ENCODE measurements around the gene RAD51B. TPM values are rescaled to one million over a fixed set of nuclear protein-coding genes. Genes with fewer than 3 reads are reported as not detected.

Gene RAD51B
- total and polyA plus RNA-seq, 4 experiments from 2014 or later, result 22.0 to 35.7 (median 31.4) TPM

- H3K4me3 Mint-ChIP-seq, result no peak overlapping the region
- H3K36me3 Mint-ChIP-seq, result peaks cover 3 to 9% of the 10 kb centered on the region in 2 donors
- intact Hi-C loops (cut with micrococcal nuclease), result no loop called here
- ChIA-PET CTCF (ENCODE audit: partially characterized antibody) (interaction anchor here (0.6 to 1.4 kb wide), 3 partner anchors 10 to 1597 kb away, joined by 3 to 5 read pairs (median 4); no protein-coding TSS in a partner anchor), POLR2A (ENCODE audit: partially characterized antibody) (no interaction called here)
- Histone ChIP-seq H3K4me1 (ENCODE audit: insufficient read depth, low read length) (no peaks in the 10 kb centered on the region), H3K9me3 (ENCODE audit: control insufficient read depth in 1 of 2, low read length in 2 of 2) (no peaks in the 10 kb centered on the region), H3K36me3 (ENCODE audit: insufficient read depth, low read length) (no peaks in the 10 kb centered on the region), H3K27me3 (ENCODE audit: insufficient read depth, low read length) (no peaks in the 10 kb centered on the region), H3K4me3 (ENCODE audit: low read length in 2 of 2) (no peak overlapping the region), H3K27ac (ENCODE audit: low read depth, low read length) (no peak overlapping the region)
- no peak overlapping the region for H3K27ac Mint-ChIP-seq
- no peaks in the 10 kb centered on the region for H3K4me1 Mint-ChIP-seq
- H3K9me3 Mint-ChIP-seq, result peaks cover 0 to 11% (median 5%) of the 10 kb centered on the region in 8 donors
- no peak for DNase-seq
- H3K27me3 Mint-ChIP-seq, result no peaks in the 10 kb centered on the region
These were observed 305.6 kb downstream of the RAD51B start for GRCh38 chr14:68124979-68125731.

GRCh38 chr14:68127166-68127565 lies 307.6 kb downstream of the RAD51B start:
- peaks cover 0 to under 1% (median 0%) of the 10 kb centered on the region in 8 donors for H3K9me3 Mint-ChIP-seq
- ChIA-PET POLR2A (ENCODE audit: partially characterized antibody) (no interaction called here), CTCF (ENCODE audit: partially characterized antibody) (no interaction called here)
- Histone ChIP-seq H3K4me1 (ENCODE audit: insufficient read depth, low read length) (no peaks in the 10 kb centered on the region), H3K27me3 (ENCODE audit: insufficient read depth, low read length) (no peaks in the 10 kb centered on the region), H3K9me3 (ENCODE audit: control insufficient read depth in 1 of 2, low read length in 2 of 2) (no peaks in the 10 kb centered on the region), H3K4me3 (ENCODE audit: low read length in 2 of 2) (no peak overlapping the region), H3K36me3 (ENCODE audit: insufficient read depth, low read length) (no peaks in the 10 kb centered on the region), H3K27ac (ENCODE audit: low read depth, low read length) (no peak overlapping the region)
- H3K36me3 Mint-ChIP-seq, result peaks cover 0 to 3% of the 10 kb centered on the region in 2 donors
- no peak overlapping the region for H3K4me3 Mint-ChIP-seq
- H3K4me1 Mint-ChIP-seq, result no peaks in the 10 kb centered on the region
- no peaks in the 10 kb centered on the region for H3K27me3 Mint-ChIP-seq
- no peak for DNase-seq
- intact Hi-C loops (cut with micrococcal nuclease), result no loop called here
- H3K27ac Mint-ChIP-seq, result no peak overlapping the region

- Mint-ChIP-seq H3K27me3 (no peaks in the 10 kb centered on the region), H3K9me3 (no peaks in the 10 kb centered on the region), H3K4me3 (no peak overlapping the region), H3K27ac (no peak overlapping the region), H3K36me3 (no peaks in the 10 kb centered on the region), H3K4me1 (peaks cover 4 to 8% (median 7%) of the 10 kb centered on the region in 4 donors)
- CTCF ChIA-PET (ENCODE audit: partially characterized antibody), result no interaction called here
- Histone ChIP-seq H3K4me1 (ENCODE audit: insufficient read depth, low read length) (peaks cover 5% of the 10 kb centered on the region), H3K9me3 (ENCODE audit: control insufficient read depth in 1 of 2, low read length in 2 of 2) (no peaks in the 10 kb centered on the region), H3K27me3 (ENCODE audit: insufficient read depth, low read length) (no peaks in the 10 kb centered on the region), H3K4me3 (ENCODE audit: low read length in 2 of 2) (no peak overlapping the region), H3K27ac (ENCODE audit: low read depth, low read length) (no peak overlapping the region), H3K36me3 (ENCODE audit: insufficient read depth, low read length) (no peaks in the 10 kb centered on the region)
- intact Hi-C loops (cut with micrococcal nuclease), result no loop called here
- POLR2A ChIA-PET (ENCODE audit: partially characterized antibody), result no interaction called here
- no peak for DNase-seq
These were observed 312.3 kb downstream of the RAD51B start for GRCh38 chr14:68131907-68132306.

DNA sequence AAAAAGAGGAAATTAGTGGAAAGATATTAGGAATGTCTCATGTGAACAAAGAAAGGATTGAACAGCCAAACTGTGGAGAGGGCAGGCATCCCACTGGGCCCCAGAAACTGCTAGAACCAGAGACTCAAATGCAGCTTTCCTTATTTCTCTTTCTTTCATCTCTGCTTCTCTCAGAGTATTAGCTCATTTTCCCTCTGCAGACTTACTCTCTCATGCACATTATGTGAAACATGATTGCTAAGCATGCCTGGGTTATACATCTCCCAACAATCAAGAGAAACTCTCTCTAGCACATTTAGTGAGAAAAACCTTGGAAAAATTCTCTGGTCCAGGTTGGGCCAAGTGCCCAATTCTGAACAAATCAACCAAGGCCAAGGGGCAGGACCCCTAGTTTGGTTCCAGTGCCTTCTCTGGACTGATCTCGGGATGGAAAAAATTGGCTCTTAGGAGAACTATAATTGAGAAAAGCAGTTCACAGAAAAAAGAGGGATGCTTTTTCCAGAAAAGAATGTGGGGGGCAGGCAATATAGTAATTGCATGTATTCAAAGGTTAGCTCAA lies 313.1 kb downstream of the RAD51B start:
- Mint-ChIP-seq H3K4me3 (no peak overlapping the region), H3K9me3 (no peaks in the 10 kb centered on the region), H3K27me3 (no peaks in the 10 kb centered on the region), H3K27ac (no peak overlapping the region), H3K4me1 (peaks cover 4 to 8% (median 7%) of the 10 kb centered on the region in 4 donors), H3K36me3 (no peaks in the 10 kb centered on the region)
- H3K36me3 ChIP-seq (ENCODE audit: insufficient read depth, low read length), result no peaks in the 10 kb centered on the region
- POLR2A ChIA-PET (ENCODE audit: partially characterized antibody), result no interaction called here
- DNase-seq, result no peak
- H3K27ac ChIP-seq (ENCODE audit: low read depth, low read length), result no peak overlapping the region
- CTCF ChIA-PET (ENCODE audit: partially characterized antibody), result no interaction called here
- H3K9me3 ChIP-seq (ENCODE audit: control insufficient read depth in 1 of 2, low read length in 2 of 2), result no peaks in the 10 kb centered on the region
- H3K4me3 ChIP-seq (ENCODE audit: low read length in 2 of 2), result no peak overlapping the region
- H3K4me1 ChIP-seq (ENCODE audit: insufficient read depth, low read length), result peaks cover 5% of the 10 kb centered on the region
- intact Hi-C loops (cut with micrococcal nuclease), result no loop called here
- no peaks in the 10 kb centered on the region for H3K27me3 ChIP-seq (ENCODE audit: insufficient read depth, low read length)

DNA sequence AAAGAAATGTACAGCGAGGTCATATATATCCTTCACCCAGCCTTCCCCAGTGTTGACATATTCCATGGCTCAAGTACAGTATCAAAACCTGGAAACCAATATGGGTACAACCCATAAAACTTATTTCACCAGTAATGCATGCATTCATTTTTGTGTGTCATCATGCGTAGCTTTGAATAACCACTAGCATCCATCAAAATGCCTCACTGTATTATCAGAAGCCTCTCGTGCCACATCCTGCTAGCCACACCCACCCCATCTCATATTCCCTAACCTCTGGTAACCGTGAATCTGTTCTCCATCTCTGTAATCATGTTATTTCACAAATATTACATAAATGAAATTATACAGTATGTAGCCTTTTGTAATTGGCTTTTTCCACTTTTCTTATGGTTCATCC lies 314.3 kb downstream of the RAD51B start:
- peaks cover 4 to 8% (median 7%) of the 10 kb centered on the region in 4 donors for H3K4me1 Mint-ChIP-seq
- ChIA-PET POLR2A (ENCODE audit: partially characterized antibody) (no interaction called here), CTCF (ENCODE audit: partially characterized antibody) (no interaction called here)
- no peaks in the 10 kb centered on the region for H3K27me3 Mint-ChIP-seq
- Histone ChIP-seq H3K9me3 (ENCODE audit: control insufficient read depth in 1 of 2, low read length in 2 of 2) (no peaks in the 10 kb centered on the region), H3K4me1 (ENCODE audit: insufficient read depth, low read length) (peaks cover 5% of the 10 kb centered on the region), H3K27me3 (ENCODE audit: insufficient read depth, low read length) (no peaks in the 10 kb centered on the region), H3K36me3 (ENCODE audit: insufficient read depth, low read length) (no peaks in the 10 kb centered on the region), H3K4me3 (ENCODE audit: low read length in 2 of 2) (no peak overlapping the region), H3K27ac (ENCODE audit: low read depth, low read length) (no peak overlapping the region)
- no peak overlapping the region for H3K4me3 Mint-ChIP-seq
- H3K27ac Mint-ChIP-seq, result no peak overlapping the region
- intact Hi-C loops (cut with micrococcal nuclease), result no loop called here
- no peaks in the 10 kb centered on the region for H3K9me3 Mint-ChIP-seq
- no peak for DNase-seq
- H3K36me3 Mint-ChIP-seq, result no peaks in the 10 kb centered on the region

- H3K27ac Mint-ChIP-seq, result peak overlapping the region in 1 of 7 donors; percentile 23
- Histone ChIP-seq H3K27me3 (ENCODE audit: insufficient read depth, low read length) (no peaks in the 10 kb centered on the region), H3K36me3 (ENCODE audit: insufficient read depth, low read length) (no peaks in the 10 kb centered on the region), H3K4me1 (ENCODE audit: insufficient read depth, low read length) (peaks cover 5% of the 10 kb centered on the region), H3K4me3 (ENCODE audit: low read length in 2 of 2) (no peak overlapping the region), H3K9me3 (ENCODE audit: control insufficient read depth in 1 of 2, low read length in 2 of 2) (no peaks in the 10 kb centered on the region), H3K27ac (ENCODE audit: low read depth, low read length) (no peak overlapping the region)
- DNase-seq, result no peak
- no peaks in the 10 kb centered on the region for H3K9me3 Mint-ChIP-seq
- ChIA-PET POLR2A (ENCODE audit: partially characterized antibody) (no interaction called here), CTCF (ENCODE audit: partially characterized antibody) (interaction anchor here (1.2 kb wide), 1 partner anchor 10 kb away, joined by 3 read pairs; no protein-coding TSS in a partner anchor)
- H3K4me1 Mint-ChIP-seq, result peaks cover 4 to 8% (median 7%) of the 10 kb centered on the region in 4 donors
- no peaks in the 10 kb centered on the region for H3K36me3 Mint-ChIP-seq
- no peaks in the 10 kb centered on the region for H3K27me3 Mint-ChIP-seq
- H3K4me3 Mint-ChIP-seq, result peak overlapping the region in 6 of 8 donors; percentile 13 to 69 (median 59)
- intact Hi-C loops (cut with micrococcal nuclease), result no loop called here
These were observed 315.4 kb downstream of the RAD51B start for GRCh38 chr14:68135028-68135427.

GRCh38 chr14:68135566-68135965 lies 316.0 kb downstream of the RAD51B start:
- POLR2A ChIA-PET (ENCODE audit: partially characterized antibody), result no interaction called here

More at GRCh38 chr14:68135566-68135965, 316.0 kb downstream of the RAD51B start:
- peaks cover 4 to 8% (median 7%) of the 10 kb centered on the region in 4 donors for H3K4me1 Mint-ChIP-seq
- no peaks in the 10 kb centered on the region for H3K27me3 Mint-ChIP-seq
- Histone ChIP-seq H3K4me3 (ENCODE audit: low read length in 2 of 2) (no peak overlapping the region), H3K27me3 (ENCODE audit: insufficient read depth, low read length) (no peaks in the 10 kb centered on the region), H3K9me3 (ENCODE audit: control insufficient read depth in 1 of 2, low read length in 2 of 2) (no peaks in the 10 kb centered on the region), H3K36me3 (ENCODE audit: insufficient read depth, low read length) (no peaks in the 10 kb centered on the region), H3K4me1 (ENCODE audit: insufficient read depth, low read length) (peaks cover 5% of the 10 kb centered on the region), H3K27ac (ENCODE audit: low read depth, low read length) (no peak overlapping the region)
- H3K27ac Mint-ChIP-seq, result peak overlapping the region in 1 of 7 donors; percentile 48
- DNase-seq, result no peak
- H3K9me3 Mint-ChIP-seq, result no peaks in the 10 kb centered on the region
- CTCF ChIA-PET (ENCODE audit: partially characterized antibody), result interaction anchor here (1.2 kb wide), 1 partner anchor 11 kb away, joined by 3 read pairs; no protein-coding TSS in a partner anchor
- peak overlapping the region in 2 of 8 donors; percentile 45 to 62 for H3K4me3 Mint-ChIP-seq
- intact Hi-C loops (cut with micrococcal nuclease), result no loop called here
- no peaks in the 10 kb centered on the region for H3K36me3 Mint-ChIP-seq

Data from CD4-positive, alpha-beta memory T cell (primary cell).